Fibroblast of pulmonary artery (primary cell): ENCODE results near the gene CPEB2.

Experiments used
- DNase-seq: peaks from one replicate; pipeline ENCODE4 v3.0.0-alpha.2; 2010; ENCODE audit warnings: low read depth
- H3K4me3 ChIP-seq: replicated peaks from 2 replicates; pipeline ENCODE4 v1.5.1; 2011; ENCODE audit warnings: low read depth, mild to moderate bottlenecking, control low read depth, low read length, moderate library complexity
- TF ChIP-seq, protein P1 (sequence below): IDR thresholded peaks from 2 replicates; pipeline ENCODE4 v1.5.1; 2011; ENCODE audit warnings: mild to moderate bottlenecking, control low read depth, low read length, inconsistent platforms; ENCODE audit errors: missing control alignments

The CPEB2 gene

DNA sequence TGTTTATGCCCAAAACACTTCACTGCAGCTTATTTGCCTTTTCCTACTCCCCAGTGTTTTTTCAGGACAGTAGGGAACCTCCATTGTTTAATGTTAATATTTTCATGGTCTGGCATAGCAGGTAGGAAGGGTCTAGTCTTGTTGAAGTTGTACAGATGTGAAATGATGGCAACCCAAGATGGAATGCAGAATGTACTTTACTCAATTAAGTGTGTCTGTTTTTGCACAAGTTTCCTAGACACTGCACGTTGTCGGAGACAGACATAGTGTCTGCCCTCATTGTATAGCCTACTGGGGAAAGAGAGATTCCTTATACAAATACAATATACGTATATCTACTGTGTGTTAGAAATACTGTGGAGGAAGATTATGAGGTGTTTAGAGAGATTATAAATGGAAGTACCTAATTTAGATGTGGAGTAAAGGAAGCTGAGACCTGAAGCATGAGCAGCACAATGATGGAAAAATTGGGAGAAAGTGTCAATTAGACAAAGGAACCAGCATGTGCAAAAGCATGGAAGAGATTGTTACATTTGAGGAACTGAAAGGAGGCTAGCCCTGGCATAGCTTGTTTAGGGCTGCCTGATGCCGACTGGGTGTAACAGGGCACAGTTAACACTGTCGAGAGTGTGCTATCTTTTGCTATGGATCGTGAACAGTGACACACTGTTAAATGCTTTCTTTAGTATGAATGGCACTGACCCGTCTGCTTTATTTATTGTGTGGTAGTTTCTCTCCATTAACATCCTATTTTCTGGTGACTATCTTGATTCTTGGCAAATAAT is 18.4 kb downstream of the CPEB2 start:
- TF ChIP-seq, protein P1, sequence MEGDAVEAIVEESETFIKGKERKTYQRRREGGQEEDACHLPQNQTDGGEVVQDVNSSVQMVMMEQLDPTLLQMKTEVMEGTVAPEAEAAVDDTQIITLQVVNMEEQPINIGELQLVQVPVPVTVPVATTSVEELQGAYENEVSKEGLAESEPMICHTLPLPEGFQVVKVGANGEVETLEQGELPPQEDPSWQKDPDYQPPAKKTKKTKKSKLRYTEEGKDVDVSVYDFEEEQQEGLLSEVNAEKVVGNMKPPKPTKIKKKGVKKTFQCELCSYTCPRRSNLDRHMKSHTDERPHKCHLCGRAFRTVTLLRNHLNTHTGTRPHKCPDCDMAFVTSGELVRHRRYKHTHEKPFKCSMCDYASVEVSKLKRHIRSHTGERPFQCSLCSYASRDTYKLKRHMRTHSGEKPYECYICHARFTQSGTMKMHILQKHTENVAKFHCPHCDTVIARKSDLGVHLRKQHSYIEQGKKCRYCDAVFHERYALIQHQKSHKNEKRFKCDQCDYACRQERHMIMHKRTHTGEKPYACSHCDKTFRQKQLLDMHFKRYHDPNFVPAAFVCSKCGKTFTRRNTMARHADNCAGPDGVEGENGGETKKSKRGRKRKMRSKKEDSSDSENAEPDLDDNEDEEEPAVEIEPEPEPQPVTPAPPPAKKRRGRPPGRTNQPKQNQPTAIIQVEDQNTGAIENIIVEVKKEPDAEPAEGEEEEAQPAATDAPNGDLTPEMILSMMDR, result no peak
- DNase-seq, result no peak
- no peak overlapping the region for H3K4me3 ChIP-seq

DNA sequence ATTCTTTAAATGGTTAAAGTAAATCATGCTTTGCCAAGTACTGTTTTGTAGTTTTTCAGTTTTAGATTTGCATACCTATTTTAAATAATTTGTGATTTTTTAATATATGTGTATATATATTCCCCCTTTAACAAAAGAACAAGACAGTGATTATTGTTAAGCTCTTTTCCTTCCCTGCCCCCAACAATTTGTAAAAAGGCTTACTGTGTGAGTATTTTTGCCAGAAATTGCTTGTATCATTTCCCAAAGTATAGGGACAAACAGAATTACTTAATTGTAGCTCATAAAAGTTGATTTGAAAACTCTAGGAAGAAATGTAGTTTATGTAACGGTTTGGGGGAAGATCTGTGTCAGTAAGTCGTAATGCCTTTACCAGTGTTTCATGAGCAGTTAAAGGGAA is 19.0 kb downstream of the CPEB2 start:
- TF ChIP-seq, protein P1, result no peak
- no peak for DNase-seq
- no peak overlapping the region for H3K4me3 ChIP-seq

DNA sequence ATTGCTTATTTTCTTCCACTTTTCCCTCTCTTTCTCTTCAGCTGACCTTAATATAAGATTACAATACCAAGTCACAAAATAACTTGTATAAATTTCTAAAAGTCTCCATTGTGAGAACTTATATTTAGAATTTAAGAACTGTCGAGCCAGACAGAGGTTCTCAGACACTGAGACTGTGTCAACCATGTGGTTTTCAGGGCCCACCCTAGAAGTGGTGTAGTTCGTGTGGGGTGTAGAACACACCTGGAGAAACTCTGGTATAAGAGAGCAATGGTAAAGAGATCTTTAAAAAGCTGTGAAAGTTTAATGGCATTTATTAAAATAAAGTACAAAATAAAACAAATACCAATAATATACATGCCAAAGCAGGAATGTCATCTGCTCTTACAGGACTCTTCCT is 19.7 kb downstream of the CPEB2 start:
- no peak overlapping the region for H3K4me3 ChIP-seq
- no peak for DNase-seq
- TF ChIP-seq, protein P1, result no peak

DNA sequence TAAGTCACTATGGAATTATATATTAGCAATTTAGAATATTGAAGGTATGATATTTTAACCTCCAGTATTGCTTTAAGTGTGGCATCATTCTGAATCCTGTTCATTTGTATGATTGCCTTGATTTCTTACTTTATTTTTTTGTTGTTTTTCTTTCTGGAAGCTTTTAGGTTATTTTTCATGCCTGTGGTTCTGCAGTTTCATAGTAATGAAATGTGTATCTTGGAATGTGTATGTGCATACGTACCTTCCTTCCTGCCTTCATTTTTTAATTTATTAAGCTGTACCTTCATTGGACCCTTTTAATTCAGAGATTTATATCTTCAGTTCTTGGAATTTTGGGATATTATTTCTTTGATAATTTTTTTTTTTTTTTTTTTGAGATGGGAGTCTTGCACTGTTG is 22.1 kb downstream of the CPEB2 start:
- peak; percentile 35 for DNase-seq
- TF ChIP-seq, protein P1, result no peak
- no peak overlapping the region for H3K4me3 ChIP-seq

DNA sequence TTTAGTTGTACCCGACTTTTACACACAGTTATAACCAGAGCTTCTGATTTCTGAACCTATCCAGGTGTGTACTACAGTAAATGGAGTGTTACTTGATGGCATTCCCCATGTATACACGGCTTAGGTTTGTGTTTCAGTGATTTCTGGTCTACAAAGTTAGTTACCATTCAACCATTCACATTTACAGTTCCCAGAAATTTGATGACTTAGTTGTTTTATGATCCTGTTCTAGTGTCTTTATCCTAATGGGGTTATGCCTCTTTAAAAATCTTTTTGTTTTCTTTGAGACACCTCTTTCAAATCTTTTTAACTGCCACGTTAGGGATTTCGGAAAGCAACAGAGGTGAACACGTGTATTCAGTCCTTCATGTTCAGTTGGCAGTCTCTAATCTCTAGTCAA is 23.4 kb downstream of the CPEB2 start:
- TF ChIP-seq, protein P1, result no peak
- DNase-seq, result no peak

DNA sequence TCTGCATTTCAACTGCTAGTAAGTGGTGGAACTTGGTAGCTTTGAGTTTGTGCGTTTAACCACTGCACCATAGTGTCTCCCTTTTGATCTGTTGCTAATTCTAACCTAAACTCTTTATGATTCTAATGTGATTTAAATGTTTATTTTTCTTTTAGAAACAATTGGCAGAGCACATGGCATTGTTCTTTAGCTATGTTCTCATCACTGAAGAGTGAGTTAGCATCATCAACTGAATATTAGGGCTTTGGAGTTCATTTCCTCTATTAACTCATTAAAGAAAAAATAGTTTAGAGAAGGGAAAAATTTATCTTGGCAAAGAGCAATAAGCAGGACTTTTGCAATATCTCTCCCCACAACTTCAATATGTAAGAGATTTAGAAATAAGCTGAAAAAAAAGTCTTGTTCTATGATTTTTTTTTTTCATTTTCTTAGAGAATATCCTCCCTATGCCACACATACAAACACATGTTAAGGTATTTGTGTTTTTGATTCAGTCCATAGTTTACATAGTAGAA is 25.7 kb downstream of the CPEB2 start:
- peak; percentile 33 for DNase-seq
- TF ChIP-seq, protein P1, result no peak
- H3K4me3 ChIP-seq, result no peak overlapping the region

More for the DNA sequence above, 23.4 kb downstream of the CPEB2 start:
- no peak overlapping the region for H3K4me3 ChIP-seq

DNA sequence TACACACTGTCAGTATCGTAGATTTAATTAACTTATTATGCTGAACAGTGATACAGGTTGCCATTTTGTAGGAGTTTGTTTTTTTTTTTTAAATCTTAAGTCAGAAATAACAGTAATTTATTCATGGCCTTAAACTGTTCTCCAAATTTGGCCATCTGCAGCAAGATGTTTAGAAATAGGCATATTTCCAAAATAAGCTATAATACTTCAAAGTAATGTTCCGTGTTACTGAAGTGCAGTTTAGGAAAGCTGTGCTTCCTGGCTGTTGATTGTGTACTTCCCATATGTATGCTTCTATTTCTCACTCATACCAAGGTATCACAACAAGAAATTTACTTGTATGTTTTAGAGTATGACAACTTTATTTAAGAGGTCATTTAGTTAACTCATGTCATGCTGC is 28.9 kb downstream of the CPEB2 start:
- TF ChIP-seq, protein P1, result no peak
- H3K4me3 ChIP-seq, result no peak overlapping the region

More for the DNA sequence above, 28.9 kb downstream of the CPEB2 start:
- DNase-seq, result no peak
